Gastrocnemius medialis (tissue), 4 donors: Measurements from ENCODE around the gene S100A11.

Experiments
- CTCF ChIP-seq, 5 experiments: fragments of 450-650 bp in 3 of 5; fragments of 200-600 bp in 2 of 5; sonication (generic) in 2 of 5; IDR thresholded peaks in 4 of 5; conservative IDR thresholded peaks in 1 of 5; 1 replicate in 4 of 5; 2 replicates in 1 of 5; pipeline ENCODE4 v1.5.1; 2016 to 2019; ENCODE audit warnings: antibody characterized with exemption in 5 of 5, mild to moderate bottlenecking in 3 of 5, moderate library complexity in 3 of 5
- POLR2A ChIP-seq, 2 donors: fragments of 450-650 bp; IDR thresholded peaks; one replicate each; pipeline ENCODE4 v1.6.1; 2017; ENCODE audit warnings: antibody characterized with exemption in 2 of 2, mild to moderate bottlenecking in 2 of 2, moderate library complexity in 2 of 2

DNA sequence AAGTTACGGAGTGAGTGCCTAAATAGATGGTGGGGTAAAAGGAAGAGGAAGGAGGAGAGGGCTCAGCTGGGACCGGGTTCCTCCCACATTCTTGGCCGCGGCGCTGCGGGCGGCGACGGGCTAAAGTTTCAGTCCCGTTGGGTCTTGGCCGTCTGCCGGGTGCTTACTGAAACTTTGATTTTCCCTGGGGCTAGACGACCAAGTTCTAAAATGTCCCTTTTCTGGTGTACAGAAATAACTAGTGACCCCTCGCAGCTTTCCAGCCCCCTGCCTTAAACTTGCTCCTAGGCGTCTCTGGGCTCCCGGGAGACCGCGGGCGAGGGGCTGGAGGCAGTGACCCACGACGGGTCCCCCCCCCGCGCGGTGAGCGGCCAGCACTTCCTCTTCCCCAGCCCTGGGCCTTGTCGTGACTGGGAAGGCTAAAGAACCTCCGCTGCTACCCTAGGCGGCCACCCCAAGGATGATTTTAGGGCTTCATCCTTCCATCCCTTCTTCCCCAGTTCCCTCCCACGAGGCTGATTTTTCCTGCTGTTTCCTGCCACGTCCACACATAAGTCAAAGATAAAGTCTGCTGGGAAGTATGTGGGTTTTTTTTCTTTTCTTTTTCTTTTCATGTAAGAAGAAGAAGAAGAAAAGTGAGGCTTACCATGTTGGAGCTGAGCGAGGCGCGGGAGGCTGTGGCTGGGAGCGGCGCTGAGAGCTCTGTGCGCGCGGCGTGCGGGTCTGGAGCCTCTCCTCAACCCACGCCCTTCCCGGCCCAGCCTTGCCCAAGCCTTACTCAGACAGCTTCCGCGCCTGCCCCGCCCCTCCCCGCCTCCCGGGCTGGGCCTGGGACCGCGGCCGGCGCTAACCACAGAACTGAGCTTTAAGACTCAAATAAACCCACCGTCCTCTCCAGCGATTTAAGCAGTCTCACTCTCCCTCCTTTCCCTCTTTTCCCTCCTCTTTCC is at the start of gene S100A11:
- TF ChIP-seq CTCF (IDR thresholded peaks at IDR 0.05 in 4 of 5, conservative IDR thresholded peaks at IDR 0.05 in 1 of 5) (no peak), POLR2A (IDR thresholded peaks at IDR 0.05) (peak; percentile 73 to 84)
